GM12873 (cell line): ENCODE data around the gene SLX4IP.

Experiments
- CTCF ChIP-seq: IDR thresholded peaks from 2 replicates; pipeline ENCODE4 v1.5.1; 2012; ENCODE audit warnings: low read depth, mild to moderate bottlenecking, moderate library complexity, low read length, control low read depth; ENCODE audit not compliant: insufficient read depth; ENCODE audit errors: missing control alignments

SLX4IP gene

DNA sequence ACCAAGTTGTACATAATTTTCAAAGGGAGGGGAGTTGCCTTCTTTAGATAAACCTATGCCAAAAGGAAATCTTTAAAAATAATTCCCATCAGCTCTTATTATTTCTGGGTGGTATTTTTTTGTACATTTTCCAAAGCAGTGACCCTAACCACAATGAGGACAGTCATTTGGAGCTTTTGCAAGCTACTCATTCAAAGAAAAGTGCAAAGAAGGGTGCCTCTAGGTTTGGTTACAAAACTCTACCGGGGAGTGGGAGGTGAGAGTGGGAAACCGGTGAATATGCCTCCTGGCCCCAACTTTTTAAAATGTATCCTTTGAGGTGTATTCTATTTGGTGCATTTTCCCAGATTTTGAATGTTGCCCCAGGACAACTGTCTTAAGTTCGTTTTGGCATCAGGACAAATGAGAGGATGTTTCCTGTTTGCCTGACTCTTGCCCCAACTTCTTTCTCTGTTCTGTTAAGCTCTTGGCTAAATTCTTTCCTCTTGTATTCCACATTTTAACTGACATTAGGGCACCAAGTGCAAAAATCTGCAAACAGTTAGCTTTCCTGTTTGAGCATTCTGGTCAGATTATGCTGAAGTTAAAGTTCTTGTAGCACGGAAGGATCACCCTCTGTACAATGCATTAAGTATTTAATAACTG lies 78.9 kb downstream of the SLX4IP start:
- TF ChIP-seq CTCF, result no peak

DNA sequence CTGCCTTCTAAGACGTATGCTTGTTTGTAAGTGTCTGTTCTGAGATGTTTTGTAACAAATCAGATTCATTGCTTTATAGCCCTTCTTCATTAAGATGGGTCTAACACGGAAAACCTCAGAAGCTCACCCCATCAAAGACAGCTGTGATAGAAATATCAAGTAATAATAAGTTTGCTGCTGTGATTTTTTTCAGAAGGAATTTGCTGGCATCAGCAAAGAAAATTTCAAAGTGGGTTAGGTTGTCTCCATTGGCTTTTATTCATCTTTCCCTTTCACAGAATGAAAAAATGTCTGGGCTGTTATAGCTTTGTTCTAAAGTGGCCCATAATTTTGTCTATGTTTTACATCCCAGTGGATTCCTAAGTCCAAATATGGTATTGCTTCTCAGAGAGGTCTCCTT lies 81.4 kb downstream of the SLX4IP start:
- TF ChIP-seq CTCF, result no peak

GRCh38 chr20:10519361-10520046 lies 84.4 kb downstream of the SLX4IP start:
- no peak for TF ChIP-seq CTCF

DNA sequence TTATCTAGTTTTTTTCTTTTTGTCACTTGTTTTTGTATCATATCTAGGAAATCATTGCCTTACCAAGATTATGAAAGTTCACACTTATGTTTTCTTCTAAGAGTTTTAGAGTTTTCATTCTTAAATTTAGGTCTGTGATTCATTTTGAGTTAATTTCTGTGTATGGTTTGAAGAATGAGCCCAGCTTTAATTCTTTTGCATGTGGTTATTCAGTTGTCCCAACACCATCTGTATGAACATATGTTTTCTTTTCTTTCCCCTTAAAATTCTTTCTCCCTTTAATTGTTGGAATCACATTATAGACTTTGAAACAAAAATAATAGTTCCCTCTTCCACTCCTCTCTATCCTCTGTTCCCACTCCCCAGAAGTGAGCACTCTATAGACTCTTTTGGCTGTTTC lies 85.4 kb downstream of the SLX4IP start:
- no peak for TF ChIP-seq CTCF

DNA sequence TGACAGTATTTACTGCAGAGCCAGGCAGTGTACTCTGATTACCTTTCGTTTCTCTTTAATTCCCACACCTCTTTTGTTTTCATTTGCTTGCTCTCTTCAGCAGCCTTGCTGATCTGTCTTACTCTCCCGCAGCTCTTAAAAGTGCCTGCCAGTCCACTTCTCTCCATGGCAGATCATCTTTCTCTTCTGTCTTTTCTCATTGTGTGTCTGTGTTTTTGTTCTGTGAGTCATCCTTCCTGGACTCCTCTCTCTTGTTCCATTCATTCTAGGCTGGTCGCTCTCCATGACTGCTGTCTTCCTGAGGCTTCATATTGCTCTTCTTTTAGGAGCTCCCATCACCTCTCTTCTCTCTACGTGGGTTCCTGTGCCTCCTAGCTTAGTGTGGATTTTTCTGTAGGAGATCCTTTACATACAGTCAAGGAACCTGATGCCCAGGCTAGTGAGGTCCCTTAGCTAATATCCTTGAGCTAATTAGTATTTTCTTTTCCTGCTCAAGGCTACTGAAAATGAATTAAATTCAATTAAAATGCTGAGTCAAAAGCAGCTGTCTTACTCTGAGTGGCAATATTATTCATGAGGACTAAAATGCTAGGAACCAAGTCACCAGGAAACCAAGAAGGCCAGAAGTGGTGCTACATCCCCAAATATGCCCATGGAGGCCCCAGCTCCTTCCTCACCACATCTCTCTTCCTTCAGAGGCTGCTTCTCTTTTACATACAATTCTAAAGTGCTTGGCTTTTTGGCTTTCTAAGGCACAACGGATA lies 86.1 kb downstream of the SLX4IP start:
- TF ChIP-seq CTCF, result no peak

GRCh38 chr20:10521836-10522235 lies 86.7 kb downstream of the SLX4IP start:
- TF ChIP-seq CTCF, result no peak

- TF ChIP-seq CTCF, result no peak
Observed at GRCh38 chr20:10522328-10522727, 87.2 kb downstream of the SLX4IP start.
